Dermis lymphatic vessel endothelial cell (primary cell): ENCODE data around the gene MSL1. TPM values are rescaled to one million over a fixed set of nuclear protein-coding genes. Genes with fewer than 3 reads are reported as not detected.

ENCODE experiments used
- total RNA-seq: library from RNA; depleted of rRNA; stranded (reverse); fragments of >200 nt; gene quantifications from 2 replicates; pipeline ENCODE4 v1.2.1, GENCODE V29; 2014

Gene MSL1, protein sequence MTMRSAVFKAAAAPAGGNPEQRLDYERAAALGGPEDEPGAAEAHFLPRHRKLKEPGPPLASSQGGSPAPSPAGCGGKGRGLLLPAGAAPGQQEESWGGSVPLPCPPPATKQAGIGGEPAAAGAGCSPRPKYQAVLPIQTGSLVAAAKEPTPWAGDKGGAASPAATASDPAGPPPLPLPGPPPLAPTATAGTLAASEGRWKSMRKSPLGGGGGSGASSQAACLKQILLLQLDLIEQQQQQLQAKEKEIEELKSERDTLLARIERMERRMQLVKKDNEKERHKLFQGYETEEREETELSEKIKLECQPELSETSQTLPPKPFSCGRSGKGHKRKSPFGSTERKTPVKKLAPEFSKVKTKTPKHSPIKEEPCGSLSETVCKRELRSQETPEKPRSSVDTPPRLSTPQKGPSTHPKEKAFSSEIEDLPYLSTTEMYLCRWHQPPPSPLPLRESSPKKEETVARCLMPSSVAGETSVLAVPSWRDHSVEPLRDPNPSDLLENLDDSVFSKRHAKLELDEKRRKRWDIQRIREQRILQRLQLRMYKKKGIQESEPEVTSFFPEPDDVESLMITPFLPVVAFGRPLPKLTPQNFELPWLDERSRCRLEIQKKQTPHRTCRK
- total RNA-seq: 36.4 and 40.8 TPM in 2 replicates

DNA sequence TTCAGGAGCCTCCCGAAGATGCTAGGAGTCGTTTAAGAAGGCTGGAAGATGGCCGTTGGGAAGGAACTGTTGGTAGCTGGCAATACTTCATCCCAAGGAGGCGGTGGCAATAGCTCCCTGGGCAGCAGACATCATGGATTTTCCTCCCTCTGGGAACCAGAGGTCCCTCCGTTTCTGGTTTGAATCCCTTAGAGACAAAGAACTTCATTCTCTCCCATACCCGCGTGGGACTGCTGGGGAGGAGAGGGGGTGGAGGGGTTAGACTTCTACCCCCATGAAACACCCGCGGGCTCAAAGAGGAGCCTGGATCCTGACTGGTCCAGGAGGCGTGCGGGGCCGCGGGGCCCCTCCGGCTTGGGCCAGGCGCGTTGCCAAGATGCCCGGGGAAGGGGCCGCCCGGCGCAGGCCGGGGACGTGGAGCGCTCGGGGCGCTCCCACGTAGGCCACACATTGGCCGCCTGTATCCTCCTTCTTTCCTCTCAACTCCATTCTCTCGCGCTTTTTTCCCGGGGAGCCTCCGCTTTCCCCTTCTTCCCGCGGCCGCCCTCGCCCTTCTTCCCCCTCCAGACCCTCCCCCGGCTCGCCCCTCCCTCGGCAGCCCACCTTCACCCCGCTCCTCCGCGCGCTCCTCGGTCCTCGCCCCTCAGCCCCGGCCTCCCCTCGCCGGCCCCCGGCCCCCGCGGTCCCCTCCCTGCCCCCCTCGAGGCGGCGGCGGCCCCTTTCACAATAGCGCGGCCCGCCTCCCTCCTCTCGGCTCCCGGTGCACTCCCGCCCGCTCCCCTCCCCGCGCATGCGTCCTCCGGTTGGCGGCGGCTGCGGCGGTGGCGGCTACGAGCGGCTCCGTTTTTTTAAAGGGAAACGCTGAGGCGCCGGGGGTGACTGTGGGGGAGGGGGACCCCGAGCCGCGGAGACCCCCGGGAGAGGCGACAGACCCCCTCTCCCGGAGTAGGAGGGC lies at the start of gene MSL1:
MSL1 (plus strand) TSS at position 791 of the 955 bp plus-strand sequence. CDS start 642 bp downstream, outside the sequence.

DNA sequence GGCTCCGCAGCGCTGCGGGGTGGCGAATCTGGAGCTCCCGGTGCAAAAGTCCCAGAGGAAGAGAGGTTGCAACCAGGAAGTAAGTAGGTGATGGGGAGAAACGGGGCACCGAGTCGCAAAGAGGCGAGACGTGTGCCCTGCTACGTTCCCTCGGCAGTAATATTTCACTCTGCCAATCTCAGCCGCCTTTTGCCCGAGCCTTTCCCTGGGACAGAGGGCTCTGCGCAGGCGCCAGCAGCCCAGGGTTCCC lies 21.4 kb upstream of the MSL1 start, which contains the start of gene NR1D1:
NR1D1 (minus strand) TSS at position 171 of the 250 bp plus-strand sequence. CDS start 495 bp downstream, outside the sequence.

DNA sequence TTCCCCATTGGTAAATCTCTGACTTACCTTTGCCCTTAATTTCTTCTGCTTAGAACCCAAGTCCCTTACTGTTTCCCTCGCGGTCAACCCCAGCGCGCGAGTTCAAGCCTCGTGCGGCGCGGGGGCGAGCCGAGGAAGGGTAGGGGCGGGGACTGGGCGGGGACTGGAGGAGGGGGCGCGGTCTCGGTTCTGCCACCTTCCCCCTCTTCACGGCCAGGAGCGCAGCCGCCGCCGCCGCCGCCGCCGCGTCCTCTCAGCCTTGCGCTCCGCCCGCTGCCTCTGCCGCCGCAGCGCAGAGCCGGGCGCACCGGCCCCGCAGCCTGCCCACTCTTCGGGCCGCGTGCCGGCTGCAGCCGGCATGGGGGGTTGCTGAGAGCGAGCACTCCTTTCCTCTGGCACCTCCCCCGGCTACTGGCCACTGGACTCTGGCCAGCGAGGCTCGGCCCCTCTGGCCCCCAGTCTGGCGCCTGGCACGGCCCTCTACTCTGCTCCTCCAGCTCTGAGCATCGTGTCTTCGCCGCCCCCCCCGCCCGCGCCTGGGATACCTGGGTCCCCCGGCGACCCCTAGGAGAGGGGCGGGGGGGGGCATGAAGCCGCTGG lies 55.6 kb downstream of the MSL1 start, which contains the start of gene RAPGEFL1:
RAPGEFL1 (plus strand) TSS at position 196 of the 600 bp plus-strand sequence; CDS start at position 588, 392 bp downstream.

Other genes with a start within 250 kb of the MSL1 start
- gene GSDMB, start 203.3 kb upstream of the MSL1 start, total RNA-seq: 1.4 and 2.3 TPM in 2 replicates
- 35.9 and 41.8 TPM in 2 replicates for gene ORMDL3, start 194.4 kb upstream of the MSL1 start, total RNA-seq
- gene LRRC3C, start 194.2 kb upstream of the MSL1 start, total RNA-seq: not detected in 2 replicates
- gene GSDMA, start 159.0 kb upstream of the MSL1 start, total RNA-seq: not detected in 2 replicates
- gene PSMD3, start 141.2 kb upstream of the MSL1 start, total RNA-seq: 69.5 and 77.7 TPM in 2 replicates
- gene CSF3, start 106.5 kb upstream of the MSL1 start, total RNA-seq: 0.09 TPM in 1 of 2 replicates, not detected in the other
- gene MED24, start 67.6 kb upstream of the MSL1 start, total RNA-seq: 24.3 and 27.9 TPM in 2 replicates
- gene THRA, start 59.0 kb upstream of the MSL1 start, total RNA-seq: 18.6 and 20.0 TPM in 2 replicates
- gene NR1D1, start 21.4 kb upstream of the MSL1 start, total RNA-seq: 1.2 and 1.5 TPM in 2 replicates
- 17.9 and 22.4 TPM in 2 replicates for gene CASC3, start 18.6 kb downstream of the MSL1 start, total RNA-seq
- gene RAPGEFL1, start 55.5 kb downstream of the MSL1 start, total RNA-seq: 0.52 and 1.2 TPM in 2 replicates
- gene WIPF2, start 97.3 kb downstream of the MSL1 start, total RNA-seq: 6.3 and 7.1 TPM in 2 replicates
- gene CDC6, start 165.9 kb downstream of the MSL1 start, total RNA-seq: 4.1 and 5.3 TPM in 2 replicates
- gene RARA, start 187.2 kb downstream of the MSL1 start, total RNA-seq: 6.0 and 8.8 TPM in 2 replicates
- 3.1 and 3.5 TPM in 2 replicates for gene GJD3, start 242.8 kb downstream of the MSL1 start, total RNA-seq